HG02642 (cell line): ENCODE results near the gene ANKRD6.

Experiments used
- ATAC-seq: cut with Tn5 transposase; IDR thresholded peaks from one replicate; pipeline ENCODE4 v1.9.1; 2021; ENCODE audit warnings: mild to moderate bottlenecking; ENCODE audit not compliant: unreplicated experiment, poor library complexity

ANKRD6 gene

DNA sequence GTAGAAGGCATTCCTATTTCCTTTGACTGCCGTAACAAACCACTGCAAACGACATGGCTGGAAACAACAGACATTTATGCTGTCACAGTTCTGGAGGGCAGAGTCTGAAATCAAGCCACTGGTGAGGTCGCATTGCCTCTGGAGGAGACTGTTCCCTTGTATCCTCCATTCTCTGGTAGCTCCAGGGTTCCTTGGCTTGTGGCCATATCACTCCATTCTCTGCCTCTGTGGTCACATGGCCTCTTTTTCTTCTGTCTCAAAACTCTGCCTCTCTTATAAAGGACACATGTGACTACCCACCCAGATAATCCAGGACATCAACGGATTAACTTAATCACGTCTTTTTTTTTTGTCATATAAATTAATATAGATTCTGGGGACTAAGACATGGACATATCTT, 121.2 kb downstream of the ANKRD6 start:
- ATAC-seq: no peak

DNA sequence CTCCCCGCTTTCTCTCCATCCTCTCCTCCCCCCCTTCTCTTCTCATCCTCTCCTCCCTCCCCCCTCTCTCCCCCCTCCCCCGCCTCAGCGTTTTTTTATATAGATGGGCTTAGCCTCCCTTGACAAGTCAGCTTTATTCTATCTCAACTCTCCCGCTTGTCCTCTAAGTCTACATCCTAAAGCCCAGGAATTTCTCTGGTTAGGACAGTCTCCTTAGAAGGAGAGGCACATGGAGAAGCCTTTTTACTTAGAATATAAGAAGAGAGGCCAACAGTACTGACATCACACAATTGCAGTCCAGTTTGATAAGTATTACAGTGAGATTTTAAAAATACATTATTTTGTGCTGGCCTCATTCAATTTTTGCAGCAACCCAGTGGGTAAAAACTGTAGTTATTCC, 122.1 kb downstream of the ANKRD6 start:
- ATAC-seq: no peak

DNA sequence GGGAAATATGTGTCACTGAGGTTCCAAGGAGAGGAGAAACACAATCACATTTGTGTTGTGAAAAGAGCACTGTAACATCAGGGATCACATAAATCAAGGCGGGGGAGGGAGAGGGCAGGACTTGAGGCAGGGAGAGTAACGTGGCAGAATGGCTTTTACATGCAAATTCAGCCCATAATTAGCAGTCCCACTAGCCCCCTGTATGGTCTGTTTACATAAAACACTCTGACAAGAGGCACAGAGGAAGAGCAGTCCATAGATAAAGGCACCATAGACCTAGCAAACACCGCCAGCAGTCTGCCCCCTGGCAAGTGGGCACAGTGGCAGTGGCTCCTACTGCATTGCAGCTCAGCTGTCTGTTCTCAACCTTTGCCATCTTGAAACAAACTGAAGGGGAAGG, 122.9 kb downstream of the ANKRD6 start:
- ATAC-seq: no peak

DNA sequence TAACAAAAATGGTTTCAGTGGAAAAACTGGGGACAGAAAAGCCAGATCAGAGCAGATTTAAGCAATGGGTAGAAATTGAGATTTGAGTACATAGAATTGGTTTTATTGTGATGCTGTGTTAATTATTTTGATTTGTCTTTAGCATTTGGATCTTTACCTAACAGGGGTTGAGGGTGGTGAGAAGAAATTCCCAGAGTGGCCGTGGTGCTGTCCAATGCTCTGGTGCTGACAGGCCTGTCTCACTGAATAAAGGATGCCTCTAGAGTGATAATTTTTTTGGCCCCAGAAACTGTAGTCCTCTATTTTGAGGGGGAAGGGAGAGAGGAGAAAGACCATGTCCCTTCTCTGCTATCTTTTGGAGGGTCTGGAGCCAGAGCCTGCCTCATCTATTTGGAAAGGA, 126.5 kb downstream of the ANKRD6 start:
- ATAC-seq: no peak

DNA sequence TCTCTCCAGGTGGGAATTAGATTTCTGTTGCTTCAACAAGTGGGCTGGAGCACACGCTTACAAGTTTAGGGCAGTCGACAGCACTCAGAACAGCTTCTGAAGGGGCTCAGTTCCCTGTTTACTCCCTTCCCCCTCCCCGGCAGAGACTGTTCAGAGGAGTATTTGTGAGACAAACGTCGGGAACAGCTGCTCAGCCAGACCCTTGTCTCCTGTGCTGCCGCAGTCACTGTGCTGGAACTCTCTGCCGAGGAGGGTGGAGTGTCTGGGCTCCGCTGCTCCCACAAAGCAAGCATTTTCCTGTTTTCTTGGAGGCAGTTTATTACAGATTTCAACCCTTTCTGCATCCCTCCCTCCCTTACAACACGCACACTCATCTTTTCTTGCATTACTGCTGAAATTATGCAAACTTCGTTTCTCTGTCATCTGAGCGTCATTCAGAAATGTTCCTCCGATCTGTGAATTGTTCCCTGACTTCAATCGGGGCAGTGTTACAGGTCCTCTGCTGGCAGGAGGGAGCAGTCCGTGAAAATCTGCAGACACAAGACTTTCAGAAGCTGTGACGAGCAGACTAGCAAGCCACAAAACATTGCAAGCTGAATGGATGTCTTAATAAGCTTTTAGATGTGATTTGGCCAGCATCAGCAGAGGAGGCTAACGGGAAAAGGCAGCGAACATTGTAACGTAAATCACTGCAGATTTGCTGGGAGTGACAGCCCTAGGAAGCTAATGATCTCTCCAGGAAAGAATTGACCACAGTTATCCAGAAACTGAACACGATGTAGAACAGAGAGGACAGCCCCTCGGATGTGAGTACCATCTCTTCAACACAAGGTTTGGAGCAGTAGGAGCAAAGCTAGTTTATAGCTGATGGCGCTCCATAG, 129.4 kb downstream of the ANKRD6 start:
- ATAC-seq: no peak

DNA sequence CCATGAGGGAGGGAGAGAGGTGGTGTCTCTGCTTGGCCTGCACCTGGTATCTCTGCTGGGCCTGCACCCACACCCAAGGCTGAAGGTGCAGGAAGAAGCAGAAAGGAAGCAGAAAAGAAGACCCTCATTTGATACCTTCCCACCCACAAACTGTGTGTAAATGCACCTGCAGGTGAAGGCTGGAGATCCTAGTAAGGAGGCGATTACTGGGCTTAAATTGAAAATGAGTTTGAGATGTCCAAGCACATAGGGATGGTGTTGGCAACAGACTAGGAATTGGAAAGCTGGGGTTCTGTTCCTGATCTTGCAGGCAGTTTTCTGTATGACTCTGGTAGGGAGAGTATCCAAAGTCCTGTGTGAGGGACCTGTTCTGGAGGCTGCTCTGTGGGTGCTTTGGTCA, 130.9 kb downstream of the ANKRD6 start:
- ATAC-seq: no peak

DNA sequence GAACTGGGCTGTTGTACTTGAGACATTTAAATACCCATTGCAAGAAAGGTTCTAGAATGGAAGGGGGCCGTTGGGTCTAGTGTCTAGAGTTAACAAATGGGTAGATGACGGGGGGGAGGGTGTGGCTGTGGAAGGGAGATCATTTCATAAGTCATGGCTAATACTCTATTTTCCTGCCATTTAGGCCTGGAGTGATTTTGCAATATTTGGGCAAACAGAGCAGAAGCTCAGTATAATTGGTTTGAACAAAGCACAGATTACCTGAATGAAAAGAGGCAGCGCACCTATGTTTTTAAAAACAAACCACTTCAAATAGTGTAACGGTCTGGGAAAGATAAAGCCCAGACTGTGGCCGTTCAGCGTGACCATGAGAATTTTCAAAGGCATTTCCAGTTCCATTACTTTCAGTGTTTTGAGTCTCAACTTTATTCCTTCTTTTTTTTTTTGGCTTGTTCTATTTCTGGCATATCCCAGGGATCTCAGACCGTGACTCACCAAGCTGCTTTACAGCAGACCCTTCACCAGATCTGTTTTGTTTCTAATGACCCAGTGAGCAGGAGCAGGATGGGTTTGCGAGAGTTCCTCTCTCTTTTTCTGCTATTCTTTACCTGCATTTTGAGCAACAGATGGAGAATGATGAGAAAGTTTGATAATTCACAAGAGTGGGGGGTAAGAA, 131.9 kb downstream of the ANKRD6 start:
- ATAC-seq: no peak

DNA sequence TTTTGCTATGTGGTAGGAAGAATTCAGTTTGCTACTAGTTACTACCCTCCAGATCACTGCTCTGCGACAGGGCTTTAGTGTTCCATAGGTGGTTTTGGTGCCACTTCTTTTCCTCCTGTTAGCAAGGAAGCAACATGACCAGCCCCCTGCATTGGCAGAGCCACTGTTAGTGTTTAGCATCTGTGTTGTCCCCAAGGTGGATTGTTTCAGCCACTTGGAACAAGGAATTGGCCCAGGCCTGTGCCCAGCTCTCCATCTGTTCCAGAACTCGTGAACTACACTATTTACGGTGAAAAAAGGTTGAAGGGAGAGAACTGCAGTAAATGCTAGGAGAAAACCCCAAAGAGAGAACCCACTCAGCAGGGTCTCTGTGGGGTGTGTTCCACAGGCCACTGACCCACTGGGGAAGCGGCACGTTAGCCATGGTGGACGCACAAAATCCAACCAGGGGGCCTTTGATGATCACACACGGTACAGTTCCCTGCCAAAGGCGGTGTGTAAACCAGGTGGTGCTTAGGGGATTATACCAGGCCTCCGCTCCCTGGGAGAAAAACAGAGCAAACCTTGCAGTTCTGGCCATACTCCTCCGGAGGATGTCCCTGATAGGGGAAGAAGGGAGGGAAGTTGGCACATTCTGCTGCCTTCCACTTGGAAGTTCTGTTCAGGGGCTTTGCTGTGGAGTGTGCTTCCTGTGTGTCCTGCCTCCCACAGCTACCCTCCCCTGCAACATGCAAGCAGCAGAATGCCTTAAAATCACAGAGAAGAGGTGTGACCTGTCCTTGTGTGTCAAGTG, 133.3 kb downstream of the ANKRD6 start:
- ATAC-seq: no peak

DNA sequence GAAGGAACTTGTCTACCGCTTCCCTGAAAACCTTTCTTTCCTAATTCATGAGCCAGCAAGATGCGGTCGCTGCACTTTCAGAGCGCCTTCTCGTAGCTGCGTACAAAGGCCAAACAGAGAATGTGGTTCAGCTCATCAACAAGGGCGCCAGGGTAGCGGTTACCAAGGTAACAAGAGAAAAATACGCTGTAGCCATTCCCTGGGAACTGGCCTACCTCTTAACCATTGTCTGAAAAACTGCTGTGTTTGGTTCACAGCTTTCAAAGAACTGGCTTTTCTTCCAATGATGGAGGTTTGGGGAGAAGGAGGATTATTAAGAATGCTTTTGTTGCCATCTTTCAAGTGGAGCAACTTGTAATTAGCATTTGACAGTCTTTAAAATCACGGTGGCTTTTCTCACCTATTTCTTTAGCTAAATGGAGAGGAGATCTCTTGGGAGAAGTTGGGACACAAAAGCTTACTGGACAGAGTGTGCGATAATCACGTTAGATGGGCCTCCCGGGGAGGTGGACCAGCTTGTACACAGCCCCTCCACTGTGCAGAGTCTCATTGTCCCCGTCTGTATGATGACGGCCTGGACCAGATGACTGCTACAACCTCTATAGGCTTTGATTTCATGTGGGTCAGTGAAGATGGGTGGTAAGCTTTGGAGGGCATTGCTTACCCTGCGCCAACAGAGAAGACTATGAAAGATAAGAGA, 134.1 kb downstream of the ANKRD6 start:
- ATAC-seq: no peak

DNA sequence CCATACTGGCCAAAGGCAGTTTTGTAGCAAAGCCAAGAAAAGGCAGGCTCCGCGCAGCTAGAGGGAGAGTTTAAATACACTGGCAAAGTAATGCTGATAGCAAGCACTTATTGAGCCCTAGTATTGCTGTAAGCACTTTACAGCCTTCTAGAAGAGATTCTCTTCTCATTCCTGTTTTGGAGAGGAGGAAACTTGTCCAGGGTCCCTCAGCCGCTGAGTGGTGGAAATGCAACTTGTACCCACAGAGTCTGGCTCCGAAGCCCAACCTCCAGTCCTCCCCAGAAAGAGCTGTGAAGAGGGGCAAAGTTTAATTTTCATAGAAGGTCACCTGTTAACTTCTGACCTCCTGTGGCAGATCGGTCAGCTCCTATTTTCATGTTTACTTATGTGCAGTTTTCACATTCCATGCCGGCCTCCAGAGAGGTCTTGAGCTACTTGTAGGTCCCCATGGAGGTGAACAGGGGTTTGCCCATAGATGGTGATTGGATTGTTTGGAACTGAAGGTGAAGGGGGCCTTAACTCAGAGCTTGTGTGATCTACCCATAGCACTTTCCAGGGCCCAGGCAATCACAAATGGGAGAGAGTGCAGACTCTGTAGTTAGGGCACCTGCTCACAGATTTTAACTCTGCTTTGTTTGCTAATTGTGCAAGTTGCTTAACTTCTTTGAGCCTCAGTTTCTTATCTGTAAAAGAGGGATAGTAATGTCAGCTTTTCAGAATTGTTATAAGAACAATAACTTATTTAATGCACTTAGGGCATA, 134.9 kb downstream of the ANKRD6 start:
- ATAC-seq: no peak

DNA sequence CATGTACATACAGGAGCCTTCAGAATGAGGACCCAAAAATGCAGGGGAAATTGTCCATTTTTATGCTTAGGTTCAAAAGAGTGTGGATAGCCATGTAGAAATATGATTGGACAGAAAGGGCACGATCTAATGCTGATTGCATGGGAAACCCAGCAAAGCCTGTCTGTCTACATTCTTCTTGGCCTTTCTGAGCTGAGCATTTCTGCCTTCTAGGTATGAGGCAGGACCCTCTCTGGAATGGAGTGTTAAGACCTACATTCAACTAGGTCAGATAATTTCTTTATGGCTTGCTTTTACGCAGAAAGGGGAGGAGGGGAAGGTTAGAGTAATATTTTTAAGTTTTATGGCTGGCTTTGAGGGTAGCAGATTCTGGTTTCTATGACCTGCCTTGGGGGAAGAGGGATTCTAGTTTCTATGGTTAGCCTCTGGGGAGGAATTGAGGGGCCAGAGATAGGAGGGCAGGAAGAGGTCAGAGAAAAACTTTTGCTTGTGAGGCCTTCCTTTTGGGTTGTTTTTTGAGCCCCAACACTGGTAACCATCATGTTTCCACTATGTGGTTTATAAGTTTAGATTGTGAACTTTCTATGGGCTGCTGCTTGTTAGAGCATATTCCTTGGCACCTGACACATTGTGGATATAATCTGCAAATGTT, 142.1 kb downstream of the ANKRD6 start:
- ATAC-seq: no peak

DNA sequence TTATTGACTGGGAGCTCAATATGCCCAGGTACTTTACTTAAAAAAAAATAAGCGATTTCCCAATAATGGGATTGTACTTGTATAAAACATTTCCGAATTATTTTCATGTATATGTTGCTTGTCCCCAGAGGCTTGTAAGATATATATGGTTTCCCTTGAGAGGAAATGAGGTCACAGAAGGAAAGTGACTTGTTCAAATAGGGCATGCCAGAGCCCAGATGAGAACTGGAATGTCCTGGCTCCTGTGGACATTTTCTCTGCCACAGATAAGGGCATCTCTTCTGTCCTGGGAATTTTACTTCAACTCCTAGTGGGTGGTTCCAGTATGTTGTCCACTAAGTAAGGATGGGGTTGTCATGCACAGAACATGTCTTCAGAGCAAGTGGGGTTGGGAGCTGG, 142.6 kb downstream of the ANKRD6 start:
- ATAC-seq: no peak

DNA sequence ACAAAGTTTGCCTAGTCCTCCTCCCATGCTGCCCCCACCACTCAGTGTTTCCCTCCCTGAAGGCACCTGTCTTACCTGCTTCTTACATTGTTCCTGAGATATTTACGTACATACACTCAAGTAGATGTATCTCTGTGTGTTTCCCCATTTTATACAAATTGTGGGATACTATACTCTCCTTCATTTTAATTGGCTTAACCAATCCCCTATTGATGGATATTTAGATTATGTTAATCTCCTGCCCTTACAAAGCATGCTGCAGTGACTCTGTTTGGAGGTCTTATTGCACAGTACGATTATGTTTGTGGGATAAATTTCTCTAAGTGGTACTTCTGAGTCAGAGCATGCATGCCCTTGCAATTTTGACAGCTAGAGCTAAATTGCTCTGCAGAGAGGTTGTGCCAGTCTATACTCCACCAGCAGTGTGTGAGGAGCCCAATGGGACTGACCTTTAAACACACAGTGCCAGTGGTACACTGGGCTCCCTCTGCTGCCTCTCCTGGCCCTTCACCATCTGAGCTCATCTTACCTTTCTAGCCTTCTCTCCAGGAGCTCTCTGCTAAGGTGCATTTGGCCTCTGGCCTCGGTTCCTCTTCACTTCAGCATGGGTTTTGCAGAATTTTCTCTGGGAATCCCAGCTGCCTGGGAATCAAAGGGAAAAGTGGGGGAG, 148.2 kb downstream of the ANKRD6 start:
- no peak for ATAC-seq

DNA sequence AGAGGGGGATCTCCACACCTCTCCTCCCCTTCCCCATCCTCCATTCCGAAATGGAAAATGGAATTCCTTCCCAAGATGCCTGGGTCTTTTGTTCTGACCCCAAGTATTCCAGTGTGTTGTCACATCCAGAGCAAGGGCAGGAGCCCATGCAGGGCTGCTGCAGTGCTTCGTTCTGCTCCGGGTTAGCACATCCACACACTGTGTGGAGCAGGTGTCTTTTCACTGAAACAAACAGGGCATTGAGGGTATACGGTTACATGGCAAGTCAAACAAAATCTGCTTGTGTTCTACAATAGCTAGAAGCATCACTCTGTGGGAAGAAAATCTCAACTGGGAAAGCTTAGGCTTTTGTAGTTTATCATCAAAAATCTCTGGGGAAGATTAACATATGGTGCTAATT, 148.7 kb downstream of the ANKRD6 start:
- no peak for ATAC-seq

DNA sequence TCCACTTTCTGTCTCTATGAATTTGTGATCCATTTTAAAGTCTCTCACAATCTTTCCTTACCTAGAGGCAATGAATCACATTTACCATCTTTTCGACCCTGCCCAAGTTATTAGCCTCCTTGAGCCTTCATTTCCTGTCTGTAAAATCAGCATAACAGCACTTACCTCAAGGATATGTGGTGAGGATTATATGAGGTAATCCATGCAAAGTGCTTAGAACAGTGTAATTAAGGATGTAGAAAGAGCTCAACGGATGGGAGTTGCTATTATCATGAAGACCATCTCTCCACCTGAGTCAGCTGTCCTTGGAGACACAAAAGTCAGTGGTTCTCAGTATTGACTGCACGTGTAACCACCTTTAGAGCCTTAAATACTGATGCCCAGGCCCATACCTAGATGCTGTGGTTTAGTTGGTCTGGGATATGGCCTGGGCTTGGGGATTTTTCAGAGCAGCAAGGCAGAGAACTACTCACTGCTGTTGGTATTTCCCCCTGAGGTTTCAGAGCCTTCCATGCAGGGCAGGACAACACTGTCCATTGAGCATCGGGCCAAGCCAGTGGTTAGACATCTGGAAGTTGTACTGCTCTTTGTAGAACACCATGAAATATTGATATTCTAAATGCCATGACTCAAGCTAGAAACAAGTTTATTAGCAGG, 149.8 kb downstream of the ANKRD6 start:
- ATAC-seq: no peak

DNA sequence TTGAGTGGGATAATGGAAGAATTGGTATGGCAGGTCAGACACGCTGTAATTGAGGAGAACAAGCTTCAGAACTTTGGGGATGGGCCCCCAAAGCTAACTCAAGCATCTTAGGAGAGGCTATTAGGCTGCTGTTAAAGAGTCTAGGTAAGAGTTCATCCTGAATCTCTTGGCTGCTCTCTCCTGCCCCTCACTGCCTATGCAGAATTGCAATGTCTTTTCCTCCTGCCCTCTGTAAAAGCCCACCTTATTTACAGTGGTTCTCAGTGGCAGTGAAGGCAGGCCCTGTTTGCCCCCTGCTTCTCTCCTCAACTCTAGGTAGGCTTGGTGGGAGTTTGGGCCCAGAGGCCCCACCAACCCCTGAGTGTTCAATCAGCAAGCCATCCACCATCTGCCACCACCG, 150.6 kb downstream of the ANKRD6 start:
- no peak for ATAC-seq

DNA sequence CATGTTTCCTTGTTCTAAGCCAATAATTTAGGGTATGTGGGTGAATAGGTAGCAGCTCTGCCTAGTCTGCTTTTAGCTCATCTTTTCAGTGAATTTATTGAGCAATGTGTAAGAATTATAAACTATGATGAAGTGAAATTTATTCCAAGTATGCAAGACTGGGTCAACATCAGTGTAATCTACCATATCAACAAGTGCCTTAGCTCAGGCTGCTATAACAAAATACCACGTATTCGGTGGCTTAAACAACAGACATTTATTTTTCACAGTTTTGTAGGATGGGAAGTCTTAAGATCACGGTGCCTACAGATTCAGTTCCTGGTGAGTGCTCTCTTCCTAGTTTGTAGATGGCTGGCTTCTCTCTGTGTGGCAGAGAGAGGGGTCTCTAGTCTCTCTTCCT, 151.6 kb downstream of the ANKRD6 start:
- ATAC-seq: no peak

DNA sequence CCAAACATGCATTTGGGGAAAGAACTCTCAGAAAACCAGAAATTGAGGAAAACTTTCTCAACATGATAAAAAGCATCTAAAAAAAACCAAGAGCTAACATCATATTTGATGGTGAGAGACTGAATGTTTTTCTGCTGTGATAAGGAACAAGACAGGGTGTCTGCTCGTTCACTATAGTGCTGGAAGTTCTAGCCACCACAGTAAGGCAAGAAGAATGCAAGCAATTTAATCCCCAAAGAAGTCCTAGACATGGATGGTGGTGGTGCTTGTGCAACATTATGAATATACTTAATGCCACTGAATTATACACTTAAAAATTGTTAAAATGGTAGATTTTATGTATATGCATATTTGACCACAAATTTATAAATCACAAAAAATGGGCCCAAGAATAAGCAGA, 152.2 kb downstream of the ANKRD6 start:
- no peak for ATAC-seq
